Measurements from ENCODE around the gene NIPSNAP2.
"Not testable (repeated sequence)": the region's sequence is repeated elsewhere in the genome, so short reads cannot be mapped to it uniquely, and the experiment has no call there.

Gene NIPSNAP2

DNA sequence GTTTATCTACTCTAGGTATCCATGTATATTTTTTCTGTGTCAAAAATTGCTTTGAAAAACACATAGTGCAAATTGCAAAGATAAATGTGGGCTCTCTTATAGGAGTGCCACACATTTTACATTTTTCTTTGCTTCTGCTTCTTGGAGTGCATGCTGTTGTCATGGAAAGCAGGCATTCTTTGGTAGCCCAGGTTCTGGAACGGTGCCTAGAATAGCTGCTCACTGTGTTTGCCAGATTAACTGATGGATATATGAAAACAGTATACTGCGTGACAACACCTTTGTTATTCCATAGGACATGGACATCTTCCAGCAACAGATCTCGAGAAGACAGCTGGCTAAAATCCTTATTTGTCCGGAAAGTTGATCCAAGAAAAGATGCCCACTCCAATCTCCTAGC, 13.4 kb downstream of the NIPSNAP2 start:
- DNase-seq, result peak; percentile 72

- no peak for DNase-seq
Observed at GRCh38 chr7:55980266-55980665, 15.9 kb downstream of the NIPSNAP2 start.

- DNase-seq, result no peak
Observed at GRCh38 chr7:55983537-55983936, 19.2 kb downstream of the NIPSNAP2 start.

DNA sequence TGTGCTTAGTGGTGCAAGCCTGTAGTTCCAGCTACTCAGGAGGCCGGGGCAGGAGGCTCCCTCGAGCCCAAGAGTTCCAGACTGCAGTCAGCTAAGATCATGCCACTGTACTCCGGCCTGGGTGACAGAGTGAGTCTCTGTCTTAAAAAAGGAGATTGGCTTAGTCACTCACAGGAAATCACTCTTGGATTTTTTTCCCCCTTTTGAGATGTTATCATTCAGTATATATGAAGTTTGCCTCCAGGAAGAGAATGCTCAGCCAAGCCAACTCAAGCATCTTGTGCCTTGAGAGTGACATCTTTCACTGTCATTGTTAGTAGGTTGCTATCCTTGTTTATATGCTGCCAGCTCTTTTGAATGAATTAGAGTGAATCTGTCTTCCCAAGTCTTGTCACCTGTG, 28.0 kb downstream of the NIPSNAP2 start:
- DNase-seq, result no peak

GRCh38 chr7:55996856-55997500, 32.6 kb downstream of the NIPSNAP2 start:
- DNase-seq, result no peak

GRCh38 chr7:56003749-56004148, 39.4 kb downstream of the NIPSNAP2 start:
- no peak for DNase-seq

- no peak for DNase-seq
Observed at GRCh38 chr7:56007167-56007652, 42.8 kb downstream of the NIPSNAP2 start.

DNA sequence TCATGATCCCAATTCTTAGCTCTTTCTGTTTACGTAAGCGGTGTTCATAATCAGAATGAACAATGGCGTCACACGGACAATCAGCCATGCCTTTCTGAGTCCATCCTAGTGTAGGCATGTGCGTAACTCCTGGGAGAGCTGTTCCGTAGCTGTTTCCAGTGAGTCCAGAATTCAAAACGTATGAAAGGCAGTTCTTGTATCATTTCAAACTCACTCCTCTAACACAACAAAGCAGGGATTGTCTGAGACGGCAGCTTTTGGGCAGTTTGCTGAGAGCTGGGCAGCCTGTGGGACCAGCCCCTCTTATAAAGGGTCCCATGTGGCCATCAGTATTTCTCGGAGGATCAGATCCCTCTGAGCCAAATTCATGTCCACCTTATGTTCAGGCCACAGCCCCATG, 43.5 kb downstream of the NIPSNAP2 start:
- no peak for DNase-seq

DNA sequence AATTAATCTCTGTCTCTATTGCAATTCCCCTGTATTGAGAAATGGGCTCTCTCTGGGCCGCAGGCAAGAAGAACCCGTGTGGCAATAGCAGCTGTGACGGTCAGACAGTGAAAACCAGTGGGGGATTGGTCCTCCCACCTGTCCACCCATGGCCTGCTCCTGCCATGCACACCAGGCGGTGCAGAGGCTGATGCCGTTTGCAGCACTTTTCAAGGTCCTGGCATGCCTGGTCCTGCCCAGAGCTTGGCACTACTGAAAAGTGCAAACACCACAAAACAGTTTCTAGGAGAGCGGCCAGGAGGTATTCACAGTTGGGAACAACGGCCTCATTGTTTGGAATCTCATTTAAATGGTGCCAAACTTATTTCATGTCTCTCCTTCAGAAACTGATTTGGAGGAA, 45.3 kb downstream of the NIPSNAP2 start:
- DNase-seq, result peak; percentile 75

- not testable (repeated sequence) for DNase-seq
Observed at GRCh38 chr7:56017015-56017414, 52.6 kb downstream of the NIPSNAP2 start.

DNA sequence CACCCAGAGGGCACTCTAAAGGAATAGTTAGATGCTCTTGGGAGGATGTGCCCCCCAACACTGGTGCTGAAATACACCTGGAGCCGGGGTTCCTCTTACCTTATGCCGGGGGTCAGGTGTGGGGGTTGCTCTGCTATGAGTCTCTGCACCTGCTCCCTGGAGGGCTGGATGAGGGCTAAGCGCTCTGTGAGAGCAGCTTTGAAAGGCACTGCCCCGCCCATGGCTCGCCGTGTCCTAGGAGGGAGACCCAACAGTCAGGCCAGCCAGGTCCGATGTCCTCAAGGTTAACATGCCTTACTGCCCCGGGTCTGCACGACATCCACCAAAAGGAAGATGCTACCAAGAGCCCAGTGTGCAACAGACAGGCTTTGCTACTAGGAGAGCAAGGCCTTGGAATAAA, 55.1 kb downstream of the NIPSNAP2 start:
- no peak for DNase-seq

- DNase-seq, result no peak
Observed at GRCh38 chr7:56023500-56023899, 59.1 kb downstream of the NIPSNAP2 start.

GRCh38 chr7:56026538-56026937, 62.2 kb downstream of the NIPSNAP2 start:
- no peak for DNase-seq

DNA sequence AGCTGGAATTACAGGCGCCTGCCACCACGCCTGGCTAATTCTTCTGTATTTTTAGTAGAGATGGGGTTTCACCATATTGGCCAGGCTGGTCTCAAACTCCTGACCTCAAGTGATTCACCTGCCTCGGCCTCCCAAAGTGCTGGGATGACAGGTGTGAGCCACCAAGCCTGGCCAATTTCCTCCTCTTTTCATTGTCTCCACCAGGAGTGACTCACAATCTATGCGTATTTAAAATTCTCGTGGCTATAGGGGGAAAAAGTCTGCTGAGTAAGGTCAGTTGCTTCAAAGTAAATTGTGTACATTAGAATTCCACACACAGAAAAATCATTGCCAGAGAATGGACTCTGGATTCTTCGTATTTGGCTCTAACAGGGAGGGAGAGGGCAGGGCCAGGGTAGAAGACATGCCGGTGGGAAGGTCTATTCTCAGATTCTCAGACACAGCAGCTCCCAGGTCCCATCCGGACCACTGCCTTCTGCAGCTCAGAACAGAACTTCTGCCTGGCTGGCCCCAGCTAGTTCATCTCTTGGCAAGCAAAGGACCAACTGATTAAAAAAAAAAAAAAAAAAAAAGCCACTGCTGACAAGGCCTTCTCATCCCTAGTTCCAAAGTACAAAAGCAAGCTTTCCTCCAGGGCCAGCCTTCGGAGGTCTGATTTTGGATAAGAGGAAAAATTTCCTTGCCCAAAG, 64.7 kb downstream of the NIPSNAP2 start:
- no peak for DNase-seq

- DNase-seq, result no peak
Observed at GRCh38 chr7:56030340-56030739, 66.0 kb downstream of the NIPSNAP2 start.

DNA sequence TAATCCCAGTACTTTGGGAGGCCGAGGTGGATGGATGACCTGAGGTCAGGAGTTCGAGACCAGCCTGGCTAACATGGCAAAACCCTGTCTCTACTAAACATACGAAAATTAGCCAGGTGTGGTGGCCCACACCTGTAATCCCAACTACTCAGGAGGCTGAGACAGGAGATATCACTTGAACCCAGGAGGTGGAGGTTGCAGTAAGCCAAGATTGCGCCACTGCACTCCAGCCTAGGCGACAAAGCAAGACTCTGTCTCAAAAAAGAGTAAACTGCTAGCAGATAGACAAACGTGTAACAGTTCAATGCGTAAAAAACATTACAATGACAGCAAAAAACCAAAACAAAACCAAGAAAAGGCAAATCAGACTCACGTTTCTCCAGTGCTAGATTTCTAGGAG, 67.2 kb downstream of the NIPSNAP2 start:
- DNase-seq, result not testable (repeated sequence)

DNA sequence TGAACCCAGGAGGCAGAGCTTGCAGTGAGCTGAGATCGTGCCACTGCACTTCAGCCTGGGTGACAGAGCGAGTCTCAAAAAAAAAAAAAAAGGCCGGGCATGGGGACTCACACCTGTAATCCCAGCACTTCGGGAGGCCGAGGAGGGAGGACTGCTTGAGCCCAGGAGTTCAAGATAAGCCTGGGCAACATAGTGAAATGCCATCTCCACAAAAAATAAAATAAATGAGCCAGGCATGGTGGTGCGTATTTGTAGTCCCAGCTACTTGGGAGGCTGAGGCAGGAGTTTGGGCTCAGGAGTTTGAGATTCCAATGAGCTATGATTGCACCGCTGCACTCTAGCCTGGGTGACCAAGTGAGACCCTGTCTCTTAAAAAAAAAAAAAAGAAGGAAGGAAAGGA, 68.2 kb downstream of the NIPSNAP2 start:
- not testable (repeated sequence) for DNase-seq

- peak; percentile 58 for DNase-seq
Observed at GRCh38 chr7:56033671-56034432, 69.5 kb downstream of the NIPSNAP2 start.

DNA sequence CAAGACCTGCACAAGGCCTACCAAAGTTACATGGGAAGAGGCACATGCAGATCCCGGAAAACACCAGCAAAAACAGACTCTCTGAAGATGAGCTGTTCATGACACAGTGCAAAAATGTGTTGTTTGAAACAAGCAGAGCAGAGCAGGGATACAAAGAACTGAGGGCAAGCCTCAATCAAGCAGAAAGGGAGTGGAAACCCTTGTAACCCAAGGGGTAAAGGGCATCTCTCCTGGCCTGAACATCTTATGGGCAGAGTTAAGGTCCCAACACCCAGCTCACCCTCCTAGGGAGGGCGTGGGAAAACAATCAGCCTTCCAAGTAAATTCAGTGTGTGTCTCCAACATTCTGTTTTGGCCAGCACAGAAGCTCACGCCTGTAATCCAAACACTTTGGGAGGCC, 76.3 kb downstream of the NIPSNAP2 start:
- no peak for DNase-seq

GRCh38 chr7:56045758-56046157, 81.4 kb downstream of the NIPSNAP2 start:
- not testable (repeated sequence) for DNase-seq

- DNase-seq, result no peak
Observed at GRCh38 chr7:56046721-56047445, 82.5 kb downstream of the NIPSNAP2 start.

GRCh38 chr7:56047446-56048116, 83.2 kb downstream of the NIPSNAP2 start:
- DNase-seq, result not testable (repeated sequence)

DNA sequence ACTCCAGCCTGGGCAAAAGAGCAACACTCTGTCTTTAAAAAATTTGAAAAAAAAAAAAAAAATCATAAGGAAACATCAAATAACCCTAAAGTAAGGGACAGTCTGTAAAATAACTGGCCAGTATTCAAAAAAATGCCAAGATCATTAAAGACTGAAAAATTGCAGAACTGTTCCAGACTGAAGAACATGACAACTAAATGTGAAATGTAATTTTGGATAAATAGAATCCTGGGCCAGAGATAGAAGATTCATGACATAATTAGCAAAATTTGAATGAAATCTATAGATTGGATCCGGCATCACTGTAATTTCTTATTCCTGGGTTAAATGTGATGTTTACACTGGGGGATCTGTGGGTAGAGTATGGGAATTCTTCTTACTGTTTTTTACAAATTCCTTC, 83.9 kb downstream of the NIPSNAP2 start:
- no peak for DNase-seq
